ENCODE measurements around the gene POU4F3. TPM values are rescaled to one million over a fixed set of nuclear protein-coding genes. Genes with fewer than 3 reads are reported as not detected.

The POU4F3 gene
- total RNA-seq, 1 donor from 2014 or later = not detected

- TF ChIP-seq, protein P1, sequence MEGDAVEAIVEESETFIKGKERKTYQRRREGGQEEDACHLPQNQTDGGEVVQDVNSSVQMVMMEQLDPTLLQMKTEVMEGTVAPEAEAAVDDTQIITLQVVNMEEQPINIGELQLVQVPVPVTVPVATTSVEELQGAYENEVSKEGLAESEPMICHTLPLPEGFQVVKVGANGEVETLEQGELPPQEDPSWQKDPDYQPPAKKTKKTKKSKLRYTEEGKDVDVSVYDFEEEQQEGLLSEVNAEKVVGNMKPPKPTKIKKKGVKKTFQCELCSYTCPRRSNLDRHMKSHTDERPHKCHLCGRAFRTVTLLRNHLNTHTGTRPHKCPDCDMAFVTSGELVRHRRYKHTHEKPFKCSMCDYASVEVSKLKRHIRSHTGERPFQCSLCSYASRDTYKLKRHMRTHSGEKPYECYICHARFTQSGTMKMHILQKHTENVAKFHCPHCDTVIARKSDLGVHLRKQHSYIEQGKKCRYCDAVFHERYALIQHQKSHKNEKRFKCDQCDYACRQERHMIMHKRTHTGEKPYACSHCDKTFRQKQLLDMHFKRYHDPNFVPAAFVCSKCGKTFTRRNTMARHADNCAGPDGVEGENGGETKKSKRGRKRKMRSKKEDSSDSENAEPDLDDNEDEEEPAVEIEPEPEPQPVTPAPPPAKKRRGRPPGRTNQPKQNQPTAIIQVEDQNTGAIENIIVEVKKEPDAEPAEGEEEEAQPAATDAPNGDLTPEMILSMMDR (IDR thresholded peaks at IDR 0.05; ENCODE audit: borderline replicate concordance) = no peak
- Histone ChIP-seq H3K4me1 (no peaks in the 10 kb centered on the region), H3K27ac (replicated peaks) (no peak overlapping the region), H3K4me3 (no peak overlapping the region), H3K36me3 (no peaks in the 10 kb centered on the region), H3K9me3 (replicated peaks) (no peaks in the 10 kb centered on the region), H3K27me3 (ENCODE audit: low read depth) (peaks cover 89% of the 10 kb centered on the region)
- DNase-seq = no peak
- intact Hi-C loops (cut with micrococcal nuclease) = no loop called here
Observed at GRCh38 chr5:146331423-146331822, 7.2 kb upstream of the POU4F3 start.

DNA sequence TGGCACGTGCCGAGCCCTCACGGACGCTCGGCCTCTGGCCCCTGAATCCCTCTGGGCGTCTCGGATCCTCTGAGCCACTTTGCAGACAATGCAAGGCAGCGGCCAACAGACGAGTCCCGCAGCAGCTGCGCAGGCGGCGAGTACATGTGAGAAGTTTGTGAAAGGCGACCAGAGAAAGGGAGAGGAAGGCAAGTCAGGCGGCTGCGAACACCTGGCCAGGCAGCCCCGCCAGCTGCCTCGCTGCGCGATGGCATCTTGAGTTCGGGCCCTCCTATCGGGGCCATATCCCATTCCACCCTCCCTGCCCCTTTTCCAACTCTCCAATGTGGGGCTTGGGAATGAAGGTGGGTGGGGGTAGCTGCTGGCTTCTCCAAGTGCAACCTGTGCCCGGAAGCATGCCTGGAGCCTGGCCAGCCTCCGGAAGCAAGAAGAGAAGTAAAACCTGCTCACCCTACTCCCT lies 4.5 kb upstream of the POU4F3 start:
- H3K9me3 ChIP-seq (replicated peaks) = no peaks in the 10 kb centered on the region
- H3K4me1 ChIP-seq = peaks cover 6% of the 10 kb centered on the region
- no peak overlapping the region for H3K27ac ChIP-seq (replicated peaks)
- TF ChIP-seq, protein P1 (IDR thresholded peaks at IDR 0.05; ENCODE audit: borderline replicate concordance) = no peak
- no peak overlapping the region for H3K4me3 ChIP-seq
- peaks cover 97% of the 10 kb centered on the region for H3K27me3 ChIP-seq (ENCODE audit: low read depth)
- no peaks in the 10 kb centered on the region for H3K36me3 ChIP-seq
- no peak for DNase-seq
- intact Hi-C loops (cut with micrococcal nuclease) = no loop called here

- no peak overlapping the region for H3K4me3 ChIP-seq
- TF ChIP-seq, protein P1 (IDR thresholded peaks at IDR 0.05; ENCODE audit: borderline replicate concordance) = no peak
- H3K27ac ChIP-seq (replicated peaks) = no peak overlapping the region
- peaks cover 99% of the 10 kb centered on the region for H3K27me3 ChIP-seq (ENCODE audit: low read depth)
- H3K4me1 ChIP-seq = peaks cover 19% of the 10 kb centered on the region
- no peak for DNase-seq
- no peaks in the 10 kb centered on the region for H3K36me3 ChIP-seq
- H3K9me3 ChIP-seq (replicated peaks) = no peaks in the 10 kb centered on the region
- intact Hi-C loops (cut with micrococcal nuclease) = no loop called here
Observed at GRCh38 chr5:146336197-146336596, 2.4 kb upstream of the POU4F3 start.

- H3K27me3 ChIP-seq (ENCODE audit: low read depth) = peaks cover 99% of the 10 kb centered on the region
Observed at GRCh38 chr5:146337264-146337904, 1.3 kb upstream of the POU4F3 start.

GRCh38 chr5:146337928-146338327 lies 711 bp upstream of the POU4F3 start:
- intact Hi-C loops (cut with micrococcal nuclease) = no loop called here
- Histone ChIP-seq H3K4me1 (peaks cover 24% of the 10 kb centered on the region), H3K4me3 (no peak overlapping the region), H3K27me3 (ENCODE audit: low read depth) (peaks cover 99% of the 10 kb centered on the region), H3K9me3 (replicated peaks) (no peaks in the 10 kb centered on the region), H3K36me3 (no peaks in the 10 kb centered on the region), H3K27ac (replicated peaks) (no peak overlapping the region)
- TF ChIP-seq, protein P1 (IDR thresholded peaks at IDR 0.05; ENCODE audit: borderline replicate concordance) = no peak
- DNase-seq = no peak

More at GRCh38 chr5:146337264-146337904, 1.3 kb upstream of the POU4F3 start:
- intact Hi-C loops (cut with micrococcal nuclease) = no loop called here
- Histone ChIP-seq H3K9me3 (replicated peaks) (no peaks in the 10 kb centered on the region), H3K4me1 (peaks cover 19% of the 10 kb centered on the region), H3K4me3 (no peak overlapping the region), H3K36me3 (no peaks in the 10 kb centered on the region), H3K27ac (replicated peaks) (no peak overlapping the region)
- TF ChIP-seq, protein P1 (IDR thresholded peaks at IDR 0.05; ENCODE audit: borderline replicate concordance) = no peak
- no peak for DNase-seq
